ENCODE measurements around the gene GTF2F1.

GTF2F1 gene

GRCh38 chr19:6393074-6393982 lies at the start of gene GTF2F1:
GTF2F1 (minus strand) TSS chr19:6393164; CDS start chr19:6392995, 169 bp downstream.
- Histone ChIP-seq H3K27ac (peak within 1 kb of the TSS; percentile 94), H3K27me3 (ENCODE audit: insufficient read depth, low read depth, severe bottlenecking) (no peaks in the 10 kb centered on the region), H3K36me3 (peaks cover 29% of the 10 kb centered on the region), H3K4me3 (ENCODE audit: low read depth, low read length) (peak within 1 kb of the TSS; percentile 91), H3K9me3 (ENCODE audit: severe bottlenecking) (no peaks in the 10 kb centered on the region)
- TF ChIP-seq CTCF (IDR thresholded peaks at IDR 0.05; ENCODE audit: low read depth, low read length), result peak; percentile 26; the same call in 1 of the 2 replicates
- DNase-seq, result peak; percentile 96

GRCh38 chr19:6442087-6442688 lies 49.2 kb upstream of the GTF2F1 start:
- H3K4me3 ChIP-seq (ENCODE audit: low read depth, low read length), result no peak overlapping the region
- H3K9me3 ChIP-seq (ENCODE audit: severe bottlenecking), result no peaks in the 10 kb centered on the region
- H3K27ac ChIP-seq, result no peak overlapping the region
- H3K27me3 ChIP-seq (ENCODE audit: insufficient read depth, low read depth, severe bottlenecking), result no peaks in the 10 kb centered on the region
- TF ChIP-seq CTCF (IDR thresholded peaks at IDR 0.05; ENCODE audit: low read depth, low read length), result no peak
- peaks cover 5% of the 10 kb centered on the region; the same call in 1 of the 2 replicates for H3K36me3 ChIP-seq
- no peak for DNase-seq

GRCh38 chr19:6440905-6441304 lies 47.9 kb upstream of the GTF2F1 start:
- no peaks in the 10 kb centered on the region for H3K27me3 ChIP-seq (ENCODE audit: insufficient read depth, low read depth, severe bottlenecking)
- TF ChIP-seq CTCF (IDR thresholded peaks at IDR 0.05; ENCODE audit: low read depth, low read length), result no peak
- H3K9me3 ChIP-seq (ENCODE audit: severe bottlenecking), result no peaks in the 10 kb centered on the region
- no peak overlapping the region for H3K4me3 ChIP-seq (ENCODE audit: low read depth, low read length)
- no peak for DNase-seq
- H3K27ac ChIP-seq, result no peak overlapping the region
- H3K36me3 ChIP-seq, result no peaks in the 10 kb centered on the region; the same call in 1 of the 2 replicates

- Histone ChIP-seq H3K27ac (no peak overlapping the region), H3K36me3 (no peaks in the 10 kb centered on the region), H3K4me3 (ENCODE audit: low read depth, low read length) (no peak overlapping the region), H3K27me3 (ENCODE audit: insufficient read depth, low read depth, severe bottlenecking) (no peaks in the 10 kb centered on the region), H3K9me3 (ENCODE audit: severe bottlenecking) (no peaks in the 10 kb centered on the region)
- no peak for DNase-seq
- TF ChIP-seq CTCF (IDR thresholded peaks at IDR 0.05; ENCODE audit: low read depth, low read length), result no peak
These were observed 46.8 kb upstream of the GTF2F1 start for GRCh38 chr19:6439743-6440142.

- Histone ChIP-seq H3K27me3 (ENCODE audit: insufficient read depth, low read depth, severe bottlenecking) (no peaks in the 10 kb centered on the region), H3K27ac (no peak within 1 kb of the TSS), H3K4me3 (ENCODE audit: low read depth, low read length) (no peak within 1 kb of the TSS), H3K9me3 (ENCODE audit: severe bottlenecking) (no peaks in the 10 kb centered on the region), H3K36me3 (no peaks in the 10 kb centered on the region)
- DNase-seq, result no peak
- no peak for TF ChIP-seq CTCF (IDR thresholded peaks at IDR 0.05; ENCODE audit: low read depth, low read length)
These were observed 40.7 kb upstream of the GTF2F1 start, which contains the start of gene SLC25A41 for GRCh38 chr19:6433663-6434062. SLC25A41 (minus strand) TSS chr19:6433763; CDS start chr19:6433693, 70 bp downstream.
